NCI-H146 (cell line): ENCODE measurements around the gene COL4A1.
A peak's percentile ranks its signal among the peaks of the same experiment; 100 is the strongest.

Experiments used
- DNase-seq: peaks from one replicate; lab custom pipeline; 2025; lab: John Stamatoyannopoulos, UW

The COL4A1 gene

DNA sequence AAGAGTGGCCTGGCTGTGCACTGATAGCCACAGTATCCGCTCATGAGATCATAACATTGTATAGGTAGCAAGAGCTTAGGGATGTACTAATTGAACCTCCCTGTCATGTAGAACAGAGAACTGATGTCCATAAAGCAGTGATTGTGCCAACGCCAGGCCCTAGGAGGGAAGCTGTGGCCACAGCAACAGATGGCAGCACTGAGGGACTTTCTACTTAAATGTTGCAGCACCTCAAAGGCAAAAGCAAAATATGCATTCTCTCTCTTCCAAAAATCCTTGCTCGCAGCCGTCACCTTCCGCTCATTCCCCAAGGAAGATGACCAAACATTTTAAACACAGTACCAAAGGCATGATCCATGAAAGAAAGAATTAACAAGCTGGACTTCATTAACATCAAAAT, 32.3 kb downstream of the COL4A1 start:
- no peak for DNase-seq

DNA sequence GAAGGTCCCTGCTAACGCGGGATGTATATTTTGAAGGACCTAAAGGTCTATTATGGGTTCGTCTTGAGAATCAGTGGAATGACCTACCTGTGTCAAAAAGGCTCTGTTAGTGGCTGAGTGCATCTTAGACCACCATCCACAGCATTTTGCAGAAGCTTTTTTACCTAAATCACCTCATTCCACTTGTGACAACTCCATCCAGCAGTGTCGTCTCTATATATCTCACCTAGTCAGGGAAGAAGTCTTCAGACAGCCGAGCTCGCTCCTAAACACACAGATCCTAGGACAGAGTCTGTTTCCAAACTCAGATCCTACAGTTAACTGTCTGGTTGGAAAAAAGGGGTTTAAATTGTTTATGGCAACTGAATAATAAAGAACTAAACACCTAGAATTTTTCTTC, 33.7 kb downstream of the COL4A1 start:
- DNase-seq: no peak

GRCh38 chr13:110272651-110273050, 34.3 kb downstream of the COL4A1 start:
- no peak for DNase-seq

DNA sequence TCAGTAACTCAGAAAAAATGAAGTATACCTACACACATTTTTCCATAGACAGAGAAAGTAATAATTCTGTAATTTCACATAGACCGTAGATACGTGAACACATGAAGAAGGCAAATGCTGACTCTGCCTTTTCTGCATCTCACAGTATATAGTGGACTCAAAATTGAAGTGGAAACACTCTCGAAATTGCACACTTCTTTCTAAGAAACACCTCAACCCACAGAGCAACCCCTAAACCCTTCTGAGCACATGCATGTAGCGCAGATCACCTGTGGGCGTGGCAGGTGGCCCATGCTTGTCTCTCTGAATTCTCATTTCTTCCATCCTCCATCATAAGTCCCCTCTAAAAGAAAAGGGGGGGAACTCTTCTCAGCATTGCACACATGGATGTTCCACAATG, 34.7 kb downstream of the COL4A1 start:
- no peak for DNase-seq

- DNase-seq: no peak
Observed at GRCh38 chr13:110271313-110271712, 35.6 kb downstream of the COL4A1 start.

DNA sequence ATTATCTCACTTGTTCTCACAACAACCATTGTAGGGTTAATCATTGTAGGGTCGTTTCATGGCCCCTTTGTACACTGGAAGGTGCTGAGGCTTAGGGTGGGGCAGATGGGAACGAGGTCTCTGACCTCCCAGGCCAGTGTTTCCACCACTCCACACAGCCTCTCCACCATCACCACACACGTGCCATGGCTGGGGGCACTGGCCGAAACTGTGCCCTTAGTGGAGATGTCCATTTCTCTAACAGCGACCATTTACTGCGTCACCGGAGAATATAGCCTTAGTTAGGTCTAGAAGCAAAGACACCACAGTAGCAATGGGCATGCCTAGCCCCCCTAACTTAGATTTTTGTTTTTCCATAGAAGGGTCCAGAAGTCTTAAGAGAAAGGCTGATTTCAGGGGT, 36.5 kb downstream of the COL4A1 start:
- DNase-seq: no peak

DNA sequence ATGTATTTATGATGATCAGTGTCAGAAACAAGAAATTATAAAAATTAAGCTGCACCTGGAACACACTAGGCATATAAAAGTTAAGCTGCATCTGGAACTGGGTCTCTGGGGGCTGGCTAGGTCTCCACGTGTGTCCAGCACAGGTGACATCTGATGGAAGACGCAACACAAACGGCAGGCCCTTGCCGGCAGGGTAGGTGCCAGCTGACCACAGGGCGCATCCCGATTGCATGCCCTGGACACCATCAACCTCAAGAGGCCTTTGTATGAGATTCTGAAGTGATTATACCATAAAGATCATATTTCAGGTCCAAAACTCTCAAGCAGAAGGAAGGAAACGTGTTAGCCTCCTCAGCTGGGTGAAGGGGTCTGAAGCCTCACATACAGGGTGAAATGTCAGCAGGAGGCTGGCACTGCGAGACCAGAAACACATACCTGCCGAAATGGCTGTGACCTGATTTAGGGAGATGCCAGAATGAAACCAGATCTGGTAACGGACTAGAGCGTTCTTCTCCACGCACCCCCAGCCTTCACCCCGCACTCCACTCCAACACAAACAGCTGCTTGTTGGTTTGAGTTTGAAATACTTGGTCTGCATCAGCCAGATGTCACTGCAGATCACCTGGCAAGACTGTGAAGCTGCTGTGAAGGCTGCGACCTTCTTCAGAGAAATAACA, 37.3 kb downstream of the COL4A1 start:
- no peak for DNase-seq

GRCh38 chr13:110268576-110269185, 38.3 kb downstream of the COL4A1 start:
- DNase-seq: no peak

DNA sequence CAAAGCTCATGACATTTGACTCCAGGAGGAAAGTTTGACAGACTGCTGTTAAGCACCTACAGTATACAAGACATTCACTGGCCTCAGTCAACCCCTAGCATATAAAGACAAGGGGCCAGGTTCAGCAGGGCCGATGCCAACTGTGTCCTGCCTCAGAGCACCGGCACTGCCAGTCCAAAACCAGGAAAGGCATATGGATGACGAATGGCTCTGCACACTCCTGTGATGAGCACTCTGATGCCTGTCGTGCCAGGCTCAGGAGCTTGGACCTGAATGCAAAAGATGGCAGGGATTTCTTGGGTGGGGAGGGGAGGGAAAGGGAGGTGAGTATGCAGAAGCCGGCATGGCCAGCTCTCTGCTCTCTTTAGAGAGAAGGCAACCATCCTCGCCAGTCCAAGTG, 38.9 kb downstream of the COL4A1 start:
- DNase-seq: no peak

DNA sequence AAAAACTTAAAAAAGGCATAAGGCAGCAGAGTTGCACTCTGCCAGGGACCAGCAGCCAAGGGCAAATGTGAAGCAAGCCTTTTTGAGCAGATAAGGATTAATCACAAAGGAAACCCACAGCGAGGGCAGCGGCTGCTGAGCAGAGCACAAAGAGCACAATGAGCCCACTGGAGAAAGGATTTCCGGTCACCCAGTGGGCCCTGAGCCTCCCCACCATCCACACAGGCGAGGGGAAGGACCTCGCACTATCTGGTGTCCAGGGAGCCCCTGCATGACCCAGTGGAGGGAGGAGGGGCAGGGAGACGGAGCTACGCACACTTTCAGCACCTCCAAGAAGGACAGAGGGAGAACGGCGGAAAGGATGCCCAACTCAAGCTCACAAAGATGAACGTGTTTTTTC, 40.0 kb downstream of the COL4A1 start:
- peak; percentile 42 for DNase-seq

DNA sequence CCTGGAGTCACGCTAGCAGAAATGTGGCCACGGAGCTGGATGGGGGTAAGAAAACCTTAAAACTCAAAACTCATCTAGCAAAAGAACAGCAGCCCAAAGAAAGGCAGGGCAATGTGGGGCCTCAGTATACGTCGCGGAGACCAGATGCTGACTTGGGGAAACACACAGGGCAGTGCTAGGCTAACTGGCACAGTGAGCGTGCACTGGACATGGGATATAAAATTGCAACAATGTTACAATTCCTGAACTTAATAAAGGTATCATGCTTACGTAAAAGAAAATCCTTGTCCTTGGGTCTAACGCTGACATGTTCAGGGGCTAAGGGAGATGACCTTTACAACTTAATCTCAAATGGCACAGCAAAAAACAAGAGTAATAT, 40.5 kb downstream of the COL4A1 start:
- DNase-seq: no peak

DNA sequence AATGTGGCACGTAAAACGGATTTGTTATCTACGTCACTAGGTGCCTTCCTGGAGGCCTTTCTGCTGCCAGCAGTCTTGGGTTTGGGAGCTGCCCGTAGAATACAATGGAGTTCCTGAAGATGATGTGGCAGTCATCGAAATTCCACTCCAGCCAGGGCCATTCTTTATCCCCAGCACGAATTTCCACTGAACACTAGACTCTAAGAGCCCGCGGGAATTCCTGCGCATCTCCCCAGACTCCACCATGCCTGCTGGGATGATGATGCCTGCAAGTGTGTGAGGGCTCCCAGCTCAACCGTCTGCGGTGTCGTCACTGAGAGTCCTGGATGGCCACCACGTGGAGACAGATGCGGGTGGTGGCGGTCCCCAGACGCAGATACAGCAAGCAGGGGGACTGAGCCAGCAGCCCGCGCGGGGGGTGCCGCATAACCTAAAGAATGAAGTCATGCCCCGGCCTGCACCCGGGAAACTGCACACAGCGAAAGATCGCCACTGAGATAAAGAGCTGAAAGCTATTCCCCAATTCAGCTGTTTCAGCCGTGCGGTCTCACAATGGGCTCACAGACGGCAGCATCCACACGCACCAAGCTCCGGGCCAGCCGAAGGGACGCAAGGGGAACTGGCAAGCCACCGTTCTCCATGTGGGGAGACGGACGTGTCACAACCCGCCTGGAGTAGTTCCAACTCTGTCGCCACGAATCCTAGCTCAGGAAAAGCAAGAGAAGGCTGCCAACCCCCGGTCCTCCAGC, 41.1 kb downstream of the COL4A1 start:
- DNase-seq: no peak

GRCh38 chr13:110265341-110265681, 41.6 kb downstream of the COL4A1 start:
- no peak for DNase-seq

GRCh38 chr13:110264685-110265275, 42.2 kb downstream of the COL4A1 start:
- DNase-seq: no peak

DNA sequence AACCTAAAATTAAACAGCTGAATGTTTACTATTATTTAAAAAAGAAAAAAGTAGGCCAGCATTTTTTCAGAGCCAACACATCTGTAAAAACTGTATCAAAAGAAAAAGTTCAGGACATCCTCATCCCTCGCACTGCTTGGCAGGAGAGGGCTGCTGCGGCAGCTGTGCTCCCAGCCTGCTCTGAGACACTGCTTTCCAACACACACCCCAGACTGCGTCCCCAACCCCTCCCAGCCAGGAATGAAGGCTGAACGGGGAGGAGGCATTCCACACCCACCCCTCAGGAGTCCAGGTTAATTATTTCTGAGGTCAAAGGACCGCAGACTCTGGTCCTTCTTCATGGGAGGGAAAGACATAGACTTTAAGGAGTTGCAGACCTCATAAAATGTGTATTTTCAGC, 43.1 kb downstream of the COL4A1 start:
- no peak for DNase-seq

DNA sequence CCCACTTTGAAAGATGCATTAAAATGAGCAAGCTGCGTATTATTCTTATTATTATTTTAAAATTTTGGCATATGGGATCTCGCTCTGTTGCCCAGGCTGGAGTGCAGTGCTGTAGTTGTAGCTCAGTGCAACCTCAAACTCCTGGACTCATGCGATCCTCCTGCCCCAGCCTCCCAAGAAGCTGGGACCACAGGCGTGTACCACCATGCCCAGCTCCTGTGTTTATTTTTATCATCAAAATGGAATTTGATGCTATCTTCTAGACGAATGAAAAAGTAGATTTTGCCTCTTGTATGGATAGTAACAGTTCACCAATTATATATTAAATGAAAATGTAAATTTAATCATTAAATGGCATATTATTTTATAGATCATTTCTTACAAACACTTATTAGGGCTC, 43.6 kb downstream of the COL4A1 start:
- no peak for DNase-seq

DNA sequence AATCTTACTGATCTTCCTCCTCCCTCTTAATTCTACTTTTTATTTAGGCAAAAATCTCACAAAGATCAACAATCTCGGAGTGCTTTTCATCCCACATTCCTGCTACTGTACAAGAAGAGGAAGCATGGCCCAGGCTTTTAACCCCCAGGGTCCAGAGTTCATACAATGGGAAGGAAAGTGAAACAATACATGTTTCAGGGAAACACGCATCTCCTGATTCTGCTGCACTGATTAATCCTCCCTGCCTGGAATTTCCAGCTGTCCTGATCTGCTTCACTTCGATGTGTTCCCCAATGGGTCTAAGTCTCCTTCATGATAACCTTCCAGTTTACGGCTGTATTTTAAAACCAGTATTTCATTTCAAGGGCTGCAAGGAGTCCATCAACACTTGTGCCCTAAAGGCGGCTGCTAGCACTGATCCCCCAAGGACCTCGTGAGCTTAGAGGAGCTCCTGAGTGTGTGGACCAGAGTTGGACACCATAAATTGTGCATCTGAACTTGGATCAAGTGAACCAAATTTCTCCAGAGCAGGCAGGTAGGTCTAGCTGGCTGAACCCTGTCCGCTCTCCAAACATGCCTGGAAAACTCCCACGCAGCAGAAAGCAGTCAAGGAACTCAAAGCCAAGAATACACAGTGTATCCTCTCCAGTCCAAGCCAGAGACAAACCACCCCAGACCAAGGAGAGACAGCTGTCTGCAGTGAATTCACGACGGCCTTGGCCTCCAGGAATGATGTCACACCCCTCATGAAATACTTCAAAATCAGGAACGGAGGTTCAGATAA, 44.3 kb downstream of the COL4A1 start:
- DNase-seq: no peak

GRCh38 chr13:110262082-110262436, 44.9 kb downstream of the COL4A1 start:
- no peak for DNase-seq

- no peak for DNase-seq
Observed at GRCh38 chr13:110261166-110262081, 45.5 kb downstream of the COL4A1 start.

- DNase-seq: no peak
Observed at GRCh38 chr13:110259651-110260050, 47.3 kb downstream of the COL4A1 start.

DNA sequence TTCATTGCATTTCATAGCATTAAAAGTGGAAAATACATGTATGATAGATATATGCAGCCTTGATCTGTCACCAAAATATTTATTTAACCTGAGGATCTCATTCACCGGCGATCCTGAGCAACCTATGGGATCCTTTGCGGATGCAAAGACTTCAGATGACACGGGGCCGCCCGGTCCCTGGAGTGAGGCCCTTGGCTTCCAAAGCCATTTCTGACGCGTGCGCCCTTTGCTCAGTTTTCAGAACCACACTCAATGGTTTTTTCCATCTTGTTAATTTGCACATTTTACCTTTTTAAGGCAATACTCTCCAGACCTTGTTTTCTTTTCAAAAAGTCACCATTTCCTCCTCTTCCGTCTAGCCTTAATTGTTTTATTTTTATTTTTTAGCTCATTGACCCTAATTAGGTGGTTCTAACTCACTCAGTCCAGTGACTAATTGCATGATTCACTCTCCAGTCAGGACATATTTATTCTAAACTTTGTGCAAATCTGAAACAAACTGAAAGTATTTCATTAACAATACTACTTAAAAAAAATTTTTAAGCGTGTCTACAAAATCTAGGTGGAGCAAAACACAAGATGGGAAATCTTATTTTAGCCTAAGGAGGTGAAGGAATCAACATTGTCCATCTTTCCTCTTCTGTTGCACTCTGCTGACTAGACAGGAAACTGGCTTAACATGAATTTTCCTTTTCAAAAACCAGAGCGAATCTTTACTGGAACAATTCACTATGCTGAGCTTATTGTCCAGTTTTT, 47.9 kb downstream of the COL4A1 start:
- no peak for DNase-seq
